Esophagus squamous epithelium (tissue), 5 donors: ENCODE measurements around the gene COL6A3. TPM values are rescaled to one million over a fixed set of nuclear protein-coding genes. Genes with fewer than 3 reads are reported as not detected.

Source experiments
- DNase-seq: peaks from one replicate; lab custom pipeline; 2025; lab: John Stamatoyannopoulos, UW
- H3K27ac ChIP-seq, 4 donors: fragments of 200-600 bp; sonication (generic); one replicate each; pipeline ENCODE4 v1.5.1; 2016 to 2019; ENCODE audit warnings: mild to moderate bottlenecking in 1 of 4
- H3K27me3 ChIP-seq, 4 donors: fragments of 200-600 bp; sonication (generic); 1 replicate in 3 of 4; 2 replicates in 1 of 4; pipeline versions ENCODE4 v1.5.1 to v1.6.0; 2017 to 2021; ENCODE audit warnings: antibody characterized with exemption in 1 of 4
- H3K36me3 ChIP-seq, 3 donors: fragments of 200-600 bp; sonication (generic); one replicate each; pipeline ENCODE4 v1.5.1; 2016 to 2019
- H3K4me1 ChIP-seq, 3 donors: fragments of 200-600 bp; sonication (generic); one replicate each; pipeline ENCODE4 v1.5.1; 2017 to 2019
- H3K4me3 ChIP-seq, 4 donors: fragments of 200-600 bp; sonication (generic); 1 replicate in 3 of 4; 2 replicates in 1 of 4; pipeline ENCODE4 v1.5.1; 2016 to 2019; ENCODE audit warnings: mild to moderate bottlenecking in 2 of 4, moderate library complexity in 1 of 4
- H3K9me3 ChIP-seq, 3 donors: fragments of 200-600 bp; sonication (generic); one replicate each; pipeline ENCODE4 v1.5.1; 2016 to 2019
- CTCF ChIP-seq, 6 experiments: fragments of 450-650 bp in 4 of 6; fragments of 200-600 bp in 2 of 6; sonication (generic) in 2 of 6; IDR thresholded peaks; one replicate each; pipeline ENCODE4 v1.5.1; 2016 to 2019; ENCODE audit warnings: antibody characterized with exemption in 6 of 6, mild to moderate bottlenecking in 4 of 6, moderate library complexity in 4 of 6
- POLR2A ChIP-seq, 4 donors: fragments of 450-650 bp; IDR thresholded peaks; one replicate each; pipeline ENCODE4 v1.6.1; 2017; ENCODE audit warnings: antibody characterized with exemption in 4 of 4, mild to moderate bottlenecking in 4 of 4, moderate library complexity in 3 of 4
- WGBS, 2 donors: methylation state at CpG; one replicate each; pipeline ENCODE4 v1.1.5; 2018; 5-methylcytosine and 5-hydroxymethylcytosine counted together
- intact Hi-C: fragments of 100-400 bp; cut with DNase I; formaldehyde crosslinking; loops from one replicate; pipeline ENCODE4 v1.15.0; 2022
- total RNA-seq, 4 donors: library from RNA; depleted of rRNA; stranded (reverse); fragments of >200 nt; gene quantifications; one replicate each; pipeline ENCODE4 v1.1.0, GENCODE V29; 2016
- donor health status: DM: yes; HTN: yes; CAD: no.

The COL6A3 gene
- total RNA-seq, result 100 to 1,000 TPM in 1 of 4 donors, 10 to 100 TPM in 2, 1 to 10 TPM in 1; 8.9 to 138 (median 46.5) TPM

GRCh38 chr2:237413777-237414661 lies at the start of gene COL6A3:
COL6A3 (minus strand) TSS chr2:237414164; CDS start chr2:237396817, 17,347 bp downstream.
- TF ChIP-seq POLR2A (IDR thresholded peaks at IDR 0.05), result peak in 2 of 4 donors; percentile 37 to 52
- TF ChIP-seq CTCF (IDR thresholded peaks at IDR 0.05), result no peak
- Histone ChIP-seq H3K36me3 (no peaks in the 10 kb centered on the region), H3K27me3 (peaks cover 0 to 37% (median 0%) of the 10 kb centered on the region in 4 donors), H3K9me3 (no peaks in the 10 kb centered on the region), H3K4me1 (peaks cover 0 to 4% (median 0%) of the 10 kb centered on the region in 3 donors), H3K4me3 (peak within 1 kb of the TSS; percentile 11 to 60 (median 48)), H3K27ac (peak within 1 kb of the TSS; percentile 73 to 90 (median 88))
- WGBS, 2 donors, result 45 to 58% methylated on average over 14 to 15 of the region's 16 CpGs
- intact Hi-C loops, result no loop called here
- DNase-seq, result no peak

GRCh38 chr2:237459741-237460174 lies 45.8 kb upstream of the COL6A3 start:
- Histone ChIP-seq H3K27ac (no peak overlapping the region), H3K9me3 (no peaks in the 10 kb centered on the region), H3K36me3 (no peaks in the 10 kb centered on the region), H3K4me3 (no peak overlapping the region), H3K4me1 (no peaks in the 10 kb centered on the region), H3K27me3 (peaks cover 0 to 21% (median 0%) of the 10 kb centered on the region in 4 donors)
- WGBS, 2 donors, result 50 to 53% methylated on average over 2 to 3 of the region's 3 CpGs
- TF ChIP-seq POLR2A (IDR thresholded peaks at IDR 0.05), result no peak
- no peak for TF ChIP-seq CTCF (IDR thresholded peaks at IDR 0.05)
- no peak for DNase-seq
- intact Hi-C loops, result no loop called here

- no peak for DNase-seq
- Histone ChIP-seq H3K27ac (no peak overlapping the region), H3K4me1 (no peaks in the 10 kb centered on the region), H3K4me3 (no peak overlapping the region), H3K9me3 (no peaks in the 10 kb centered on the region), H3K36me3 (no peaks in the 10 kb centered on the region), H3K27me3 (peaks cover 0 to 24% (median 0%) of the 10 kb centered on the region in 4 donors)
- WGBS, 2 donors, result 83 to 95% methylated on average over 1 to 4 of the region's 4 CpGs
- intact Hi-C loops, result no loop called here
- TF ChIP-seq POLR2A (IDR thresholded peaks at IDR 0.05) (no peak), CTCF (IDR thresholded peaks at IDR 0.05) (no peak)
Measured at GRCh38 chr2:237459226-237459625, 45.3 kb upstream of the COL6A3 start.

- H3K36me3 ChIP-seq, result no peaks in the 10 kb centered on the region
- H3K4me1 ChIP-seq, result no peaks in the 10 kb centered on the region
- DNase-seq, result no peak
- H3K27ac ChIP-seq, result no peak overlapping the region
- H3K27me3 ChIP-seq, result peaks cover 0 to 31% (median 0%) of the 10 kb centered on the region in 4 donors
- TF ChIP-seq POLR2A (IDR thresholded peaks at IDR 0.05), result no peak
- no peak for TF ChIP-seq CTCF (IDR thresholded peaks at IDR 0.05)
- no peaks in the 10 kb centered on the region for H3K9me3 ChIP-seq
- intact Hi-C loops, result no loop called here
- 20 to 79% methylated on average over 1 of the region's 1 CpG for WGBS, 2 donors
- no peak overlapping the region for H3K4me3 ChIP-seq
Measured at GRCh38 chr2:237458519-237458918, 44.6 kb upstream of the COL6A3 start.

GRCh38 chr2:237457388-237457941 lies 43.5 kb upstream of the COL6A3 start:
- H3K36me3 ChIP-seq, result no peaks in the 10 kb centered on the region
- no peaks in the 10 kb centered on the region for H3K9me3 ChIP-seq
- H3K4me1 ChIP-seq, result no peaks in the 10 kb centered on the region
- DNase-seq, result no peak
- no peak for TF ChIP-seq CTCF (IDR thresholded peaks at IDR 0.05)
- TF ChIP-seq POLR2A (IDR thresholded peaks at IDR 0.05), result no peak
- WGBS, 2 donors, result 84 to 93% methylated on average over 2 of the region's 2 CpGs
- H3K4me3 ChIP-seq, result no peak overlapping the region
- no peak overlapping the region for H3K27ac ChIP-seq
- peaks cover 0 to 41% (median 0%) of the 10 kb centered on the region in 4 donors for H3K27me3 ChIP-seq
- intact Hi-C loops, result no loop called here
